ENCODE measurements around the gene FFAR1.

FFAR1 gene

DNA sequence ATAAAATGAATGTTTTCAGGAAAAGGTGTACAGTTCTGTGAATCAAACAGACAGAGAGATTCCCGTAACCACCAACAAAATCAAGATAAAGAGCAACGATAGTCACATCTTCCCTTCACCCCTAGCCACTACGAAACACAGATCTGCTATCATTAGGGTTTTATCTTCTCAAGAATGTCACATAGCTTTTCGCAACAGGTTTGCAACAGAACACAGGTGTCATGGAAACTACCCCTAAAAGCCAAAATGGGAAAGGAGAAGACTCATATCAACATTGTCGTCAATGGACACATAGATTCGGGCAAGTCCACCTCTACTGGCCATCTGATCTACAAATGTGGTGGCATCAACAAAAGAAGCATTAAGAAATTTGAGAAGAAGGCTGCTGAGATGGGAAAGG is 34.2 kb downstream of the FFAR1 start:
- H3K4me3 ChIP-seq (ENCODE audit: low read depth in 1 of 2, low read length in 1 of 2) = no peak overlapping the region
- H3K27ac ChIP-seq = no peak overlapping the region
- peaks cover 21% of the 10 kb centered on the region for H3K27me3 ChIP-seq
- no peaks in the 10 kb centered on the region for H3K36me3 ChIP-seq
- TF ChIP-seq, protein P1, sequence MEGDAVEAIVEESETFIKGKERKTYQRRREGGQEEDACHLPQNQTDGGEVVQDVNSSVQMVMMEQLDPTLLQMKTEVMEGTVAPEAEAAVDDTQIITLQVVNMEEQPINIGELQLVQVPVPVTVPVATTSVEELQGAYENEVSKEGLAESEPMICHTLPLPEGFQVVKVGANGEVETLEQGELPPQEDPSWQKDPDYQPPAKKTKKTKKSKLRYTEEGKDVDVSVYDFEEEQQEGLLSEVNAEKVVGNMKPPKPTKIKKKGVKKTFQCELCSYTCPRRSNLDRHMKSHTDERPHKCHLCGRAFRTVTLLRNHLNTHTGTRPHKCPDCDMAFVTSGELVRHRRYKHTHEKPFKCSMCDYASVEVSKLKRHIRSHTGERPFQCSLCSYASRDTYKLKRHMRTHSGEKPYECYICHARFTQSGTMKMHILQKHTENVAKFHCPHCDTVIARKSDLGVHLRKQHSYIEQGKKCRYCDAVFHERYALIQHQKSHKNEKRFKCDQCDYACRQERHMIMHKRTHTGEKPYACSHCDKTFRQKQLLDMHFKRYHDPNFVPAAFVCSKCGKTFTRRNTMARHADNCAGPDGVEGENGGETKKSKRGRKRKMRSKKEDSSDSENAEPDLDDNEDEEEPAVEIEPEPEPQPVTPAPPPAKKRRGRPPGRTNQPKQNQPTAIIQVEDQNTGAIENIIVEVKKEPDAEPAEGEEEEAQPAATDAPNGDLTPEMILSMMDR (IDR thresholded peaks at IDR 0.05) = no peak
- H3K4me1 ChIP-seq (ENCODE audit: control insufficient read depth in 1 of 2, insufficient read depth in 1 of 2, low read depth in 1 of 2, low read length in 1 of 2) = peaks cover 0 to 10% of the 10 kb centered on the region in 2 experiments
- no peaks in the 10 kb centered on the region for H3K9me3 ChIP-seq

DNA sequence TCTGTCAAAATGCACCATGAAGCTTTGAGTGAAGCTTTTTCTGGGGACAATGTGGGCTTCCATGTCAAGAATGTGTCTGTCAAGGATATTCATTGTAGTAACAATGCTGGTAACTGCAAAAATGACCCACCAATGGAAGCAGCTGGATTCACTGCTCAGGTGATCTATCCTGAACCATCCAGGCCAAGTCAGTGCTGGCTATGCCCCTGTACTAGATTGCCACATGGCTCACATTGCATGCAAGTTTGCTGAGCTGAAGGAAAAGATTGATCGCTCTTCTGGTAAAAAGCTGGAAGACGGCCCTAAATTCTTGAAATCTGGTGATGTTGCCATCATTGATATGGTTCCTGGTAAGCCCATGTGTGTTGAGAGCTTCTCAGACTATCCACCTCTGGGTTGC is 35.8 kb downstream of the FFAR1 start:
- H3K27me3 ChIP-seq = peaks cover 21% of the 10 kb centered on the region
- no peak overlapping the region for H3K4me3 ChIP-seq (ENCODE audit: low read depth in 1 of 2, low read length in 1 of 2)
- no peaks in the 10 kb centered on the region for H3K36me3 ChIP-seq
- no peaks in the 10 kb centered on the region for H3K4me1 ChIP-seq (ENCODE audit: control insufficient read depth in 1 of 2, insufficient read depth in 1 of 2, low read depth in 1 of 2, low read length in 1 of 2)
- H3K9me3 ChIP-seq = no peaks in the 10 kb centered on the region
- no peak overlapping the region for H3K27ac ChIP-seq
- TF ChIP-seq, protein P1 (IDR thresholded peaks at IDR 0.05) = no peak

- H3K4me3 ChIP-seq (ENCODE audit: low read depth in 1 of 2, low read length in 1 of 2) = no peak overlapping the region
- H3K27ac ChIP-seq = no peak overlapping the region
- no peaks in the 10 kb centered on the region for H3K27me3 ChIP-seq
- H3K9me3 ChIP-seq = no peaks in the 10 kb centered on the region
- H3K36me3 ChIP-seq = no peaks in the 10 kb centered on the region
- H3K4me1 ChIP-seq (ENCODE audit: control insufficient read depth in 1 of 2, insufficient read depth in 1 of 2, low read depth in 1 of 2, low read length in 1 of 2) = no peaks in the 10 kb centered on the region
- TF ChIP-seq, protein P1 (IDR thresholded peaks at IDR 0.05) = no peak
These were observed 40.8 kb downstream of the FFAR1 start for GRCh38 chr19:35388277-35389054.

DNA sequence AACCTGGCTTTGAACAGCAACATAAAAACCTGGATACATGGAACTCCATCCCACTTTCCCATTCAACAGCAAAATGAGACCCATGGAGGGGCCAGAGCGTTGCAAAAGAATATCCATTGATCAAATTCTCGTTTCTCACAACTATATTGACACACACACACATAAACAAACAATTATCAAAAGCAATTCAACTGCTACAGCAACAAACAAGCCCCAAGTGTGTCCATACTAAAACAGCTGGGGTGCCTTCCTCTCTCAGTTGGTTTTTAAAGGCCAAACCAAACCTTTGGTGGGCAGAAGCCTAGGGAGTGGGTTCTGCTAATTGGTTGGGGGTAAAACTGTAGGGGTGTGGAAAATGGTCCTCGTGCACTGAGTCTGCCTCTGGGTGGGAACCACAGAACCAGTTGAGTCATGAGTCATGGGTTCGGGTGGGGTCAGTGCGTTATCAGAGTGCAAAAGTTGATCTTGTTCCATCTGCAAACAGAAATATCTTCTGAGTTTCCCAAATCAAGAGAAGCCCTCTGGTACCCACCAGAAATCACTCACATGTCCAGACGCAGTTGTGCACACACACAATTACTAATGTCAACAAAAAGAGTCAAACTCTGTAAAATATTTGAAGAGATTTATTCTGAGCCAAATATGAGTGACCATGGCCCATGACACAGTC is 41.6 kb downstream of the FFAR1 start:
- no peaks in the 10 kb centered on the region for H3K9me3 ChIP-seq
- no peak overlapping the region for H3K4me3 ChIP-seq (ENCODE audit: low read depth in 1 of 2, low read length in 1 of 2)
- TF ChIP-seq, protein P1 (IDR thresholded peaks at IDR 0.05) = no peak
- H3K27me3 ChIP-seq = no peaks in the 10 kb centered on the region
- H3K4me1 ChIP-seq (ENCODE audit: control insufficient read depth in 1 of 2, insufficient read depth in 1 of 2, low read depth in 1 of 2, low read length in 1 of 2) = no peaks in the 10 kb centered on the region
- H3K27ac ChIP-seq = no peak overlapping the region
- no peaks in the 10 kb centered on the region for H3K36me3 ChIP-seq

DNA sequence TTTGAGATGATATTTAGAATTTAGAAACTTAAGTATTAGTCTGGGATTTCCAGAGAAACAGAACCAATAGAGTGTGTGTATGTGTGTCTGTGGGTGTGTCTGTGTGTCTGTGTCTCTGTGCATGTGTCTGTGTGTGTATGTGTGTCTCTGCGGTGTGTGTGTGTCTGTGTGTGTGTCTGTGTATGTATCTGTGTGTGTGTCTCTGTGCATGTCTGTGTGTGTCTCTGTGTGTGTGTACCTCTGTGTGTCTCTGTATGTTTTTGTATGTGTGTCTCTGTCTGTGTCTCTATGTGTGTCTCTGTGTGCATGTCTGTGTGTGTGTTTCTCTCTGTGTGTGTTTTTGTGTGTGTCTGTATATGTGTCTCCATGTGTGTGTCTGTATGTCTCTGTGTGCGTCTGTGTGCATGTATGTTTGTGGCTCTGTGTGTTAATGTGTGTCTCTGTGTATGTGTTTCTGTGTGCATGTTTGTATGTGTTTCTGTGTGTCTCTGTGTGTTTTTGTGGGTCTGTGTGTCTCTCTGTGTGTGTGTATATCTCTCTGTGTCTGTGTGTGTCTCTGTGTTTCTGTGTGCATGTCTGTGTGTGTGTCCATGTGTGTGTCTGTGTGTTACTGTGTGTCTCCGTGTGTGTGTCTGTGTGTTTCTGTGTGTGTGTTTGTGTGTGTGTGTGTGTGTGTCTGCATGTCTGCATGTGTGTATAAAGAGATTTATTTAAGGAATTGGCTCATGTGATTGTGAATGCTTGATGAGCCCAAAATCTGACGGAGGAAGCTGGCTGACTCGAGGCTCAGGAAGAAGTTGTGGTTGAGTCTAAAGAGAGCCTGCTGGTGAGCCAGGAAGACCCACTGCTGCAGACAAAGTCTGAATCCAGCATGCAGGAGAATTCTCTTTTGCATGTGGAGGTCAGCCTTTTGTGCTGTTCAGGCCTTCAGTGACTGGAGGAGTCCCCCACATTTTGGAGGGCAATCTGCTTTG is 45.3 kb downstream of the FFAR1 start:
- Histone ChIP-seq H3K9me3 (no peaks in the 10 kb centered on the region), H3K27ac (no peak overlapping the region), H3K4me3 (ENCODE audit: low read depth in 1 of 2, low read length in 1 of 2) (no peak overlapping the region), H3K27me3 (no peaks in the 10 kb centered on the region), H3K4me1 (ENCODE audit: control insufficient read depth in 1 of 2, insufficient read depth in 1 of 2, low read depth in 1 of 2, low read length in 1 of 2) (no peaks in the 10 kb centered on the region), H3K36me3 (no peaks in the 10 kb centered on the region)
- TF ChIP-seq, protein P1 (IDR thresholded peaks at IDR 0.05) = no peak

Measured in neutrophil (primary cell).